Measurements from ENCODE around the gene CFAP300.

DNA sequence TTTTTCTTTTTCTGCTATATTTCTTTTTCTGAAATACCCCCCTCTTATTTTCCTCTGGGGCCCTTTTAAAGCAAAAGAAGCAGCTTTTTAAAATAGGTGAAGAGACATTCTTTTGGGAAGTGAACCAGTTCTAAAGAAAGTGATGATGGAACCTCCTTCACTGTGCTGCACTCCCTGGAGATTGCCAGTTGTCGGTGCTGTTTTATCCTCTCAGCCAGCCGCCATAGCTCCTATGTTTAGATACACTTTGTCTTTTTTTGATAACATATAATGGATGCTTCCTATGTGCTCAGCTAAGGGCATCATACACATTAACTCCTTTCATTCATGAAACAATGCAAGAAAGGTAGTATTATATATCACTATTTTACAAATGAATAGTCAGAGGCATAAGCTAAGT, 14.0 kb downstream of the CFAP300 start:
- TF ChIP-seq, protein P1, sequence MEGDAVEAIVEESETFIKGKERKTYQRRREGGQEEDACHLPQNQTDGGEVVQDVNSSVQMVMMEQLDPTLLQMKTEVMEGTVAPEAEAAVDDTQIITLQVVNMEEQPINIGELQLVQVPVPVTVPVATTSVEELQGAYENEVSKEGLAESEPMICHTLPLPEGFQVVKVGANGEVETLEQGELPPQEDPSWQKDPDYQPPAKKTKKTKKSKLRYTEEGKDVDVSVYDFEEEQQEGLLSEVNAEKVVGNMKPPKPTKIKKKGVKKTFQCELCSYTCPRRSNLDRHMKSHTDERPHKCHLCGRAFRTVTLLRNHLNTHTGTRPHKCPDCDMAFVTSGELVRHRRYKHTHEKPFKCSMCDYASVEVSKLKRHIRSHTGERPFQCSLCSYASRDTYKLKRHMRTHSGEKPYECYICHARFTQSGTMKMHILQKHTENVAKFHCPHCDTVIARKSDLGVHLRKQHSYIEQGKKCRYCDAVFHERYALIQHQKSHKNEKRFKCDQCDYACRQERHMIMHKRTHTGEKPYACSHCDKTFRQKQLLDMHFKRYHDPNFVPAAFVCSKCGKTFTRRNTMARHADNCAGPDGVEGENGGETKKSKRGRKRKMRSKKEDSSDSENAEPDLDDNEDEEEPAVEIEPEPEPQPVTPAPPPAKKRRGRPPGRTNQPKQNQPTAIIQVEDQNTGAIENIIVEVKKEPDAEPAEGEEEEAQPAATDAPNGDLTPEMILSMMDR (IDR thresholded peaks at IDR 0.05): no peak
- no peak for TF ChIP-seq POLR2A (IDR thresholded peaks at IDR 0.05)
